COR-L47 (cell line): Measurements from ENCODE around the gene GSDMA.
"Not testable (repeated sequence)": the region's sequence is repeated elsewhere in the genome, so short reads cannot be mapped to it uniquely, and the experiment has no call there.

ENCODE experiments used
- DNase-seq: peaks from one replicate; lab custom pipeline; 2025; lab: John Stamatoyannopoulos, UW

The GSDMA gene

GRCh38 chr17:39996800-39997199 is 34.0 kb downstream of the GSDMA start:
- DNase-seq = no peak

- DNase-seq = no peak
These were observed 34.7 kb downstream of the GSDMA start for GRCh38 chr17:39997543-39997942.

GRCh38 chr17:39999067-39999466 is 36.3 kb downstream of the GSDMA start:
- DNase-seq = no peak

- DNase-seq = no peak
These were observed 37.4 kb downstream of the GSDMA start for GRCh38 chr17:40000161-40000560.

- DNase-seq = not testable (repeated sequence)
These were observed 38.5 kb downstream of the GSDMA start for GRCh38 chr17:40001335-40001734.

GRCh38 chr17:40004072-40004471 is 41.3 kb downstream of the GSDMA start:
- DNase-seq = no peak

- DNase-seq = no peak
These were observed 41.9 kb downstream of the GSDMA start for GRCh38 chr17:40004712-40005111.

- no peak for DNase-seq
These were observed 42.7 kb downstream of the GSDMA start for GRCh38 chr17:40005520-40005919.

- not testable (repeated sequence) for DNase-seq
These were observed 48.2 kb downstream of the GSDMA start for GRCh38 chr17:40010946-40011500.

GRCh38 chr17:40012017-40012647 is 49.3 kb downstream of the GSDMA start:
- DNase-seq = not testable (repeated sequence)

- DNase-seq = no peak
These were observed 51.7 kb downstream of the GSDMA start for GRCh38 chr17:40014375-40014980.

GRCh38 chr17:40015005-40015997 is 52.5 kb downstream of the GSDMA start, which contains the start of gene CSF3:
Gene CSF3, plus strand, starts transcription at chr17:40015440. Its CDS starts 35 bp downstream, at chr17:40015475.
- DNase-seq = no peak

GRCh38 chr17:40015998-40016985 is 53.5 kb downstream of the GSDMA start:
- DNase-seq = no peak

GRCh38 chr17:40017422-40018080 is 54.7 kb downstream of the GSDMA start:
- no peak for DNase-seq

GRCh38 chr17:40018211-40019121 is 55.7 kb downstream of the GSDMA start:
- no peak for DNase-seq

GRCh38 chr17:40019140-40019991 is 56.6 kb downstream of the GSDMA start:
- no peak for DNase-seq

GRCh38 chr17:40020146-40020545 is 57.3 kb downstream of the GSDMA start:
- DNase-seq = no peak

- DNase-seq = no peak
These were observed 58.7 kb downstream of the GSDMA start for GRCh38 chr17:40021451-40021971.
